Measurements from ENCODE around the gene PSENEN.
"Not testable (repeated sequence)": the region's sequence is repeated elsewhere in the genome, so short reads cannot be mapped to it uniquely, and the experiment has no call there.

PSENEN gene

DNA sequence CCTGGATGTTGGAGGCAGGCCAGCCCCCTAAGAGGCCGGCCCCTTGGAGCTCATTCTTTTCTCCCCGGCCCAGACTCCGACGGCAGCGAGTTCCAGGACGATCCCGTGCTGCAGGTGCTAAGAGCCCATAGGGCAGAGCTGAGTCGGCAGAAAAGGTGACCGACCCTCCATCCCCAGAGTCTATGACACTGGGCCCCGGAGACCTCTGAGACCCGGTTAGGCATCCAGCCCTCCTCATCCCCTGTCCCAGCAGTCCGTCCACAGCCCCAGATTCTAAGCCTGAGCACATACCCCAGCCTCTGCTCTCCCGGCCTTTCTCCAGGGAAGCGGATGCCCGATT is 22.6 kb downstream of the PSENEN start:
- DNase-seq (ENCODE audit: low read depth in 2 of 3, low spot score in 2 of 3), result no peak

DNA sequence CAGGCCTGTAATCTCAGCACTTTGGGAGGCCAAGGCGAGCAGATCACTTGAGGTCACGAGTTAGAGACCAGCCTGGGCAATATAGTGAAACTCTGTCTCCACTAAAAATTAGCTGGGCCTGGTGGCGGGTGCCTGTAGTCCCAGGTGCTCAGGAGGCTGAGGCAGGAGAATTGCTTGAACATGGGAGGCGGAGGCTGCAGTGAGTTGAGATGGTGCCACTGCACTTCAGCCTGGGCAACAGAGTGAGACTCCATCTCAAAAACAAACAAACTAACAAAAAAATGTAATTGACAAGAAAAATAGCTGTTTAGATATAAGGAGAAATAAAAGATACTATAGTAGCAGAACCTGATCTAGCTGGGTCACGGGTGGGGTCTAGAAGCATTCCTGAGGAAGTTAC is 26.9 kb downstream of the PSENEN start:
- DNase-seq (ENCODE audit: low read depth in 2 of 3, low spot score in 2 of 3), result not testable (repeated sequence)

DNA sequence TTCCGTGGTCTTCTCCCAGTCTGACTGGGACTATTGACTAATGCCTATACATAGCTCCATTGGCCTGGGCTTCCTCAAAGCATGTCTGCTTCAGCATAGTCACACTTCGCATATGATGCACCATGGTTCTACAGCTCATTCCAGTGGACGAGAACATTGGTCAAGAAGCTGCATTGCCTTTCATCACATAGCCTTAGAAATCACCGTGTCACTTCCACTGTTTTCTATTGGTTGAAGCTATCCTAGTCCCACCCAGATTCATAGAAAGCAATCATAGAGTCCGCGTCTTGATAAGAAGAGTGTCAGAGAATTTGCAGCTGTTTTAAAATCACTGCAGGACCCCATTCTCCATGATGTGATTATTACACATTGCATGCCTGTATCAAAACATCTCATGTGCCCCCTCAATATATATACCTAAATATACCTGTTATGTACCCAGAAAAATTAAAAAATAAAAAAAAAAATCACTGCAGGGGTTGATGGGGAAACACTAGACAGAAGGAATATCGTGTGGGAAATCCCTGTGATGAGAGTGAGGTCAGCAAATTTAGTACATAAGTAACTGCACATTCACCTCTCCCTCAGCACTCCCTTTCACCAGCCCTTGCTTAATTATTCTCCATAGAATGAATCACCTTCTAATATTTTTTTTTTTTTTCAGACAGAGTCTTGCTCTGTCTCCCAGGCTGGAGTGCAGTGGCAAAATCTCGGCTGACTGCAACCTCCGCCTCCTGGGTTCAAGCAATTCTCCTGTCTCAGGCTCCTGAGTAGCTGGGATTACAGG is 27.8 kb downstream of the PSENEN start:
- DNase-seq (ENCODE audit: low read depth in 2 of 3, low spot score in 2 of 3), result no peak

DNA sequence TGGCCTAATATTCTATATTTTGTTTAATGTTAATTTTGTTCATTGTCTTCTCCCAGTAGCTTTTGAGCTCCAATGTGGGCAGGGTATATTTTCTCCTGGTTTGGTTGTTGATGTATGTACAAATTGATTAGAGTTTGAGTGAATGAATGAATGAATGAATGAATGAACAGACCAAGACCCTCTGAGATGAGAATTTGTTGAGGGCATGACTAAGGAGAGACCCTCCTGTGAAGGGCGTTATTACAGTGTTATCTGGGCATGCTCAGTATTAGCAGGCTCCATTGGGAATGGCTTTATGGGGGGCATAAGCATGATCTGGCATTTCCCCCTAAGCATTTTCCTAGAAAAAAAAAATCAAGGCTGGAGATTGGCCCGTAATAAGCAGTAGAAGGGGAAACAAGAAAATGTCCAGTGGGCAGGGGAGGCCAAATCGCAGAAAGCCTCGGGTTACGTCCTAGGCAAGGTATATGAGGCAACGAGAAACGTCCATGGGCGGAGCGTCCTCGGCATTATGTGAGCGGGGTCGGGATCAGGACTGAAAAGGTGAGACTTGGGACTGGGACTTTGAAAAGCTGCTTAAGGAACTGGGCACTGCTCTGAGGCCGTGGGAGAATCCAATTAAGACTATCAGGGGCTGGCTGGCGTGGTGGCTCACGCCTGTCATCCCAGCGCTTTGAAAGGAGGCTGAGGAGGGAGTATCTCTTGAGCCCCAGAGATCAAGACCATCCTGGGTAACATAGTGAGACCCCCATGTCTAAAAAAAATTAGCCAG is 29.0 kb downstream of the PSENEN start:
- DNase-seq (ENCODE audit: low read depth in 2 of 3, low spot score in 2 of 3), result no peak

DNA sequence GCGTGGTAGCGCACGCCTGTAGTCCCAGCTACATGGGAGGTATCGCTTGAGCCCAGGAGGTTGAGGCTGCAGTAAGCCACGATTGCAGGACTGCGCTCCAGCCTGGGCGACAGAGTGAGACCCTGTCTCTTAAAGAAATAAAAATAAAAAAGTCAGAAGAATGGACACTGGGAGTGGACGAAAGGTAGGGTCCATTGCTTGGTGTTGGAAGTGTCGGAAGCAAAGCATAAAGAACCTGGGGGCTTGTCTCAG is 29.5 kb downstream of the PSENEN start:
- no peak for DNase-seq (ENCODE audit: low read depth in 2 of 3, low spot score in 2 of 3)

DNA sequence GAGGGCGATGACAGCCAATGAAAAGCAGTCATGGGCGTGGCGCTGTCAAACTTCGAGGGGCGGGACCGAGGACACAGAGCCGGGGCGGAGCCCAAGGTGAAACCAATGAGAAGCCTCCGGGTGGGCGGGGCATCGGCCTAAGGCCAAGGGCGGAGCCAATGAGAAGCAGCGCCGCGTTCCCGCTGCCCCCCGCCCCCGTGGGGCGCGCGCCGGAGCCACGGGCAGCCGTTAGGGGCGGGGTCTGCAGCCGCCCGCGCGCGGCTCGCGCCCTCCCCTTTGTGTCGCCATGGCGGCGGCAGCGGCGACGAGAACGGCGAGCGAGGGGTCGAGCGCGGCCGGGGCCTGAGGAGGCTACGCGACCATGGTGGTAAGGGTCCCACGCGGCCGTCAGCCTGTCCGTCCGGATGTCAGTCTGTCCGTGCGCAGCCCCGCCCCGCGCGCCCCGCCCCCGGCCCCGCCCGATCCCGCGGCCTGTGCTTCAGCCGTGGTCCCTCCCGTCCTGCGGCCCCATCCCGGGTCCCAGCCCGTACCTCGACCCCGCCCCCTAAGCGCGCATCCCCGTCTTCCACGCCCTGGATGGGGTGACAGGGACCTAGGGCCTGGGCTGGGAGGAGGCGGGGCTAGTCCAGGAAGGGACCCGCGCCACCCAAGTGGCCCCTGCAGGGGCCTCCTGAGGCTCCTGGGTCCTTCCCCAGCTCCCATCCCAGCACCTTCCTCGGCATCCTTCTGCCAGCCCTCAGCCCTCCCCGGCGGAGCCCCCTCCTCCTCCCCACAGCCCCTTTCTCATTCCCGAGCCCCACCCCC is 30.0 kb downstream of the PSENEN start, which contains the start of gene ARHGAP33:
TSS of gene ARHGAP33 (plus strand) at position 267 of the 804 bp plus-strand sequence. CDS start at position 362, 95 bp downstream.
- peak; percentile 94 to 97 (median 94) for DNase-seq (ENCODE audit: low read depth in 2 of 3, low spot score in 2 of 3)

DNA sequence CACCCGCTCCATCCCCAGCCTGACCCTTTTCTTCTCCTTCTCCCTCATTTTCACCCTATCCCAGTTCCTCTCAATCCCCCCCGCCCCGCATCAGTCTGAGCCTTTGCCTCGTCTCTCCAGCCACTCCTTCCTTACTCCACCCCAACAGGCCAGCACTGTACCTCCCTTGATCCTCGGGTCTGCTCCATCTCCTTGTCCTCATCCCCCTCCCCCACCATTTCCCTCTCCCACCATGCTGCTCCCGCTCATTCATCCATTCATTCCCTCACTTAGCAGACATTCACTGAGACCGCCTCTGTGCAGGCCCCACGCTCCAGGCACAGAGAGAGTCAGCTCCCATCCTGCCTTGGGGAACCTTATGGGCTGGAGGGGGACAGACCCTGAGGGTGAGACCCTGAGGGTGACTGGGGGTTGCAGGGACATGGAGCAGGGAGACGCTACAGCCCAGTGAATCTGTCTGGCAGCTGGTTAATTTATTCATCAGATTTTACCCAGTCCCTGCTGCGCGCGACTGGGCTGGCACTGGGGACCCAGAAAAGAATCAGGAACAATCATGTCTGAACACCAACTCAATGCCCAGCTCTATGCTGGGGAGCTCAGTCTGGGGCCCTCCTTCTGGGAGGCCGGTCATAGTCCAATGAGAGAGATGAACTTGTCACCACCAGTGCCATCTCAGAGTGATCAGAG is 30.8 kb downstream of the PSENEN start:
- no peak for DNase-seq (ENCODE audit: low read depth in 2 of 3, low spot score in 2 of 3)

DNA sequence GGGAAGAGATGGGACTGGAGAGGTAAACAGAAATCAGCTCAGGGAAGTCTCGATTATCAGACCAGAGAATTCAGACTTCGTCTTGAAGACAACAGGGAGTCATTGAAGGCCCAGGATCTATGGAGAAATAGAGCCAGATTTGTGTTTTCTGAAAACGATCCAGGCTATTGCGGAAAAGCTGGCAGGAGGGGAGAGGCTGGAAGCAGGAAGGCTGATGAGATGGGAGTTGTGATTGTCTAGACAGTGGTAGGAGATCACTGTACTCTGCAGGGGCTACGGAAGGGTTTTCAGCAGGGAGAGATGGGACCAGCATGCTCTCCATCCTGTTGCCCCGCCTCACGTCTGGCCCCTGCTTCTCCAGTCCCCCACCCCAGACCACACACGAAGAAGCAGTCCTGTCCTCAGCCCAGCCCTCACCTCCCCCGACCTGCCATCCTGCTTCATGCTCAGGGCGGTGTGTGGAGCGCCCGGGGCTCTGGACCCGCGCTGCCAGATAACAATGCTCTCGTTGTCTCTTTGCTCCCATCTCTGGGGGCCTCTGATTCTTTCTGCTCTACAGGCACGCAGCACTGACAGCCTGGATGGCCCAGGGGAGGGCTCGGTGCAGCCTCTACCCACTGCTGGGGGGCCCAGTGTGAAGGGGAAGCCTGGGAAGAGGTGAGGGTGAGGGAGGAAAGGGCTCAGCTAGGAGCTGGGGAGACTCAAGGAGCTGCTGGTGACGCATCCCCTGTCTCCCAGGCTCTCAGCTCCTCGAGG is 31.8 kb downstream of the PSENEN start:
- no peak for DNase-seq (ENCODE audit: low read depth in 2 of 3, low spot score in 2 of 3)

DNA sequence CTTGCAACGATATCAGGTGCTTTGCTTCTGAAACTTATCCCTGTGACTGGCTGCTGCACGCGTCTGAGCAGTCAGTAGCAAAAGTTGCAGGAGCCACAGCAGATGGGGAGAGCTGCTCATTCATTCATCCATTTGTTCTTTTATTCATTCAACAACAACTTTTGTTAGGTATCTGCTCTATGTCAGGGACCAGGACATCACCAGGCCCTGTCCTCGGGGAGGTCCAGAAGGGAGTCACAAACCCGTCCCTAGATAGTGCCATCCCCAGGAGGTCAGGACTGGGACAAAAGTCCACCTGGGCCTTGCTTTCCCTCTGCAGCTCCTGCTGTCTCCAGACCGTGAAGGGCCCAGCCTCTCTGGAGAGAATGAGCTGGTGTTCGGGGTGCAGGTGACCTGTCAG is 32.5 kb downstream of the PSENEN start:
- DNase-seq (ENCODE audit: low read depth in 2 of 3, low spot score in 2 of 3), result no peak

DNA sequence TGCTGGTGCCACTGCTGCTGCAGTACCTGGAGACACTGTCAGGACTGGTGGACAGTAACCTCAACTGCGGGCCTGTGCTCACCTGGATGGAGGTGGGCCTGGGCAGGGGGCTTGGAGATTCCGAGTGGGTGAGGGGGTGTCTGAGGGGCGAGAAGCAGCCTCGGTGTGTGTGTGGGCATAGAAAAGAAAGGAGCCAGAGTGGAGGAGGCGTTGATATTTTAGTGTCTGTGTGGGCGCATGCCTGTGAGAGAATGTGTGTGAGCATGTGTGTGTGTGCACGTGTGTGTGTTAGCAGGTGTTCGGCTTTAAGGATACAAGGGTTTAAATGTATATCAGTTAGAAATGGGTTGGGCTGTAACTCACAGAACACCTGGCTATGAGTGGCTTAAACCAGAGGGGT is 33.6 kb downstream of the PSENEN start:
- no peak for DNase-seq (ENCODE audit: low read depth in 2 of 3, low spot score in 2 of 3)

DNA sequence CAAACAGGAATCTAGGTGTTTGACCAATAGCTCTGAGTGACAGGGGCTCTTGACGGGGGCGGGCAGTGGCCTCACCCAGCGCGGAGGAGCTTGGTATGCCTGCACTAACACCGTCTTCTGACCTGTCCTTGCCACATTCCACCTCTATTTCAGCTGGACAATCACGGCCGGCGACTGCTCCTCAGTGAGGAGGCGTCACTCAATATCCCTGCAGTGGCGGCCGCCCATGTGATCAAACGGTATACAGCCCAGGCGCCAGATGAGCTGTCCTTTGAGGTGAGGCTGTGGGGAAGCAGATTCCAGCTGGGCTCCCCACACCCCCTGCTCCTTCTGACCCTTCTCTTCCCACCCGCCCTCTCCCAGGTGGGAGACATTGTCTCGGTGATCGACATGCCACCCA is 34.6 kb downstream of the PSENEN start:
- no peak for DNase-seq (ENCODE audit: low read depth in 2 of 3, low spot score in 2 of 3)

DNA sequence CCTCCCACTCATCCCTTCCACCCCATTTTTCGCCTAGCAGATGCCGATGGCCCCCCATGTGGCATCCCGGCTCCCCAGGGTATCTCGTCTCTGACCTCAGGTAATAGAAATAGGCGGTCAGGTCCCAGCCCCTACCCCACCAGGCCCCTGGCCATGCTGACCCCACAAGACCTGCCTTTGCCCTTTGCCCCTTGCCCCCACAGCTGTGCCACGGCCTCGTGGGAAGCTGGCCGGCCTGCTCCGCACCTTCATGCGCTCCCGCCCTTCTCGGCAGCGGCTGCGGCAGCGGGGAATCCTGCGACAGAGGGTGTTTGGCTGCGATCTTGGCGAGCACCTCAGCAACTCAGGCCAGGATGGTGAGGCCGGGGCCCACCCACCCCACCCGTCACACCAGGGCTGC is 35.3 kb downstream of the PSENEN start:
- no peak for DNase-seq (ENCODE audit: low read depth in 2 of 3, low spot score in 2 of 3)

DNA sequence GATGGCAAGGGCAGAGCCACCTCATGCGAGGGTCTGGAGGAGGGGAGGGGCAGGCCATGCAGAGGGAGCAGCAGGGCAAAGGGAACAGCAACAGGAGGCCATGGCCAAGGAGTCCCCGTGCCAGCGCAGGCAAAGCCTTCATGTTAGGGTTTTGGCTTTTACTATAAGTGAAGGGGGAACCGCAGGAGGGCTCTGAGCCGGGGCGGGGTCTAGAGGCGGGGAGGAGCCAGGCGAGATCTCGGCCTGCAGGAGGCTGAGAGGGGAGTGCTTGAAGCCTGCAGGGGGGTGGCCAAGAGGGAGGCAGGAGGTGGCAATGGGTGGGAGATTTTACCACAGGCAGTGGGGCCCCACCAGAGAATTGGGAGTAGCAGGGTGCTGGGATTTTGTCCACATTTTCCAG is 36.2 kb downstream of the PSENEN start:
- no peak for DNase-seq (ENCODE audit: low read depth in 2 of 3, low spot score in 2 of 3)

DNA sequence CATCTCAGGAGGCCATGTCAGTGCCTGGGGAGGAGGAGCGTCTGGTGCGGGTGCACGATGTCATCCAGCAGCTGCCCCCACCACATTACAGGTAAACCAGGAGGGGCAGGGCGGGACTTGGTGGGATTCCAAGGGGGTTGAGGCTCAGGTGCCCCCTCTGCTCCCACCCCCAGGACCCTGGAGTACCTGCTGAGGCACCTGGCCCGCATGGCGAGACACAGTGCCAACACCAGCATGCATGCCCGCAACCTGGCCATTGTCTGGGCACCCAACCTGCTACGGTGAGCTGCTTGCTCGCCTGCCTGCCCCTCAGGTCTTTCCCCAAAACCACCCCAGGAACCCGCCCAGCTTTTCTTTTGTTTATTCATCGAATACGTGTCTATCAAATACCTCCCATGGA is 37.1 kb downstream of the PSENEN start:
- no peak for DNase-seq (ENCODE audit: low read depth in 2 of 3, low spot score in 2 of 3)

DNA sequence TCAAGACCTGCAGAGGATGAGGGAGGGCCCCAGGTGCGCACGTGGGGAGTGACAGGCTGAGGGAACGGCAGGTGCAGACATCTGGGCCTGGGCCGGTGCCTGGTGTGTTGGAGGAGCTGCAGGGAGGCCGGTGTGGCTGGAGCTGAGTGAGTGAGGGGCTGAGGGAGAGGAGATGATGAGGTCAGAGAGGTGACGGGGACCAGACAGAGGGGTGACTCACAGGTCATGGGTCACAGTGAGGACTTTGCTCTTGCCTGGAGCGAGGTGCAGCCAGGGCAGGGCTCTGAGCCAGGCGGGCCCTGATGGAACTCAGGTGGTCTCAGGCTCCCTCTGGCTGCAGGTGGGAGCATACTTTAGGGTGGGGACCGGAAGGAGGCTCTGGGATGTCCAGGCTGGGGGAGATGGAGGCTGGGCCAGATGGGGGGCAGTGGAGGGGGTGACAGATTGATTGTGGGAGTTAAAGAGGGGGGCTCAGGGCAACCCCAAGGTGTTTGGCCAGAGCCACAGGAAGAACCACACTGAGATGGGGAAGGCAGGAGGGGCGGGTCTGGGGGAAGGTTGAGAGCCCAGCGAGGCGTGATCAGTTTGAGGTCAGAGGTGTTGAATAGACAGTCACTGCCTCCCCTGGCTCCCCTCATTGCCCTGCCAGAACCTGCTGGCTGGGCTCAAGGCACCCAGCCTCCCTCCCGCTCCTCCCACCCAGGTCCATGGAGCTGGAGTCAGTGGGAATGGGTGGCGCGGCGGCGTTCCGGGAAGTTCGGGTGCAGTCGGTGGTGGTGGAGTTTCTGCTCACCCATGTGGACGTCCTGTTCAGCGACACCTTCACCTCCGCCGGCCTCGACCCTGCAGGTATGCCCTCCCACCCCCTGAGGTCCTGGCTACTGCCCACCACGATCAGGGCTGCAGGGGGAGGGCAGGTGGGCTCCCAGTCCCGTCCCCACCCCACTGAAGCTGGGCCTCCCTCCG is 38.3 kb downstream of the PSENEN start:
- DNase-seq (ENCODE audit: low read depth in 2 of 3, low spot score in 2 of 3), result no peak

DNA sequence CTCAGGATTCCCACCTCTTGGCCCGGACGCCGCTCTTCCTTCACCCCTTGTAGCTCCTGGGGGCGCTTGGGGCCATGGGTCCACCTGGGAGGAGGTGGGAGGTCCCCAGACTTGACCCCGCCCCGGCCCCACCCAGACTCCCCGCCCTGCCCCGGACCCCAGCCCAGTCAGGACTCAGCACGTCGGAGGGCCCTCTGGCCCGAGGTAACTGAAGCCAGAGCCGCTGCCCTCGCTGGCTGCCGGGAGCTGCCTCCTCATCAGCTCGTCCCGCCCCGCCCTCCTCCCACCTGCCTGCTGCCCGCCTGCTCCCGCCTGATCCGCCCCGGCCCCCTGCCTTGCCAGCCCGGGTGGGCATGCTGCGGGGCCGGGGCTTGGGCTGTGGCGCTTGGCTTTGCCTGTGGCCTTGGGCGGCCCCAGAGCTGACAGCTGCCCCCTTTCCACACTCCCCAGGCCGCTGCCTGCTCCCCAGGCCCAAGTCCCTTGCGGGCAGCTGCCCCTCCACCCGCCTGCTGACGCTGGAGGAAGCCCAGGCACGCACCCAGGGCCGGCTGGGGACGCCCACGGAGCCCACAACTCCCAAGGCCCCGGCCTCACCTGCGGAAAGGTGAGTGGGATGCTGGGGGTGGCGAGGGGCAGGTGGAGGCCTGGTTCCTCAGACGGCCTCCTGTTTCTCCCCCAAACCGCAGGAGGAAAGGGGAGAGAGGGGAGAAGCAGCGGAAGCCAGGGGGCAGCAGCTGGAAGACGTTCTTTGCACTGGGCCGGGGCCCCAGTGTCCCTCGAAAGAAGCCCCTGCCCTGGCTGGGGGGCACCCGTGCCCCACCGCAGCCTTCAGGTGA is 39.3 kb downstream of the PSENEN start:
- no peak for DNase-seq (ENCODE audit: low read depth in 2 of 3, low spot score in 2 of 3)

DNA sequence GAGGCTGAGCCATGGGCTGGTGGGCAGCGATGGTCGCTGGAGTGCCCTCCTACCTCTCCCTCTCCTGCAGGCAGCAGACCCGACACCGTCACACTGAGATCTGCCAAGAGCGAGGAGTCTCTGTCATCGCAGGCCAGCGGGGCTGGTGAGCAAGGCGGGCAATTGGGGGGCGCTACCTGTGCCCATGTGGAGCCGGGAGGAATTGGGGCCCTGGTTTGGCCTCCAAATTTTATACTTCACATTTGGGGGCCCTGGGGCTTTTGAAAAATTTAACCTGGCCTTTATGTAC is 39.8 kb downstream of the PSENEN start:
- no peak for DNase-seq (ENCODE audit: low read depth in 2 of 3, low spot score in 2 of 3)

DNA sequence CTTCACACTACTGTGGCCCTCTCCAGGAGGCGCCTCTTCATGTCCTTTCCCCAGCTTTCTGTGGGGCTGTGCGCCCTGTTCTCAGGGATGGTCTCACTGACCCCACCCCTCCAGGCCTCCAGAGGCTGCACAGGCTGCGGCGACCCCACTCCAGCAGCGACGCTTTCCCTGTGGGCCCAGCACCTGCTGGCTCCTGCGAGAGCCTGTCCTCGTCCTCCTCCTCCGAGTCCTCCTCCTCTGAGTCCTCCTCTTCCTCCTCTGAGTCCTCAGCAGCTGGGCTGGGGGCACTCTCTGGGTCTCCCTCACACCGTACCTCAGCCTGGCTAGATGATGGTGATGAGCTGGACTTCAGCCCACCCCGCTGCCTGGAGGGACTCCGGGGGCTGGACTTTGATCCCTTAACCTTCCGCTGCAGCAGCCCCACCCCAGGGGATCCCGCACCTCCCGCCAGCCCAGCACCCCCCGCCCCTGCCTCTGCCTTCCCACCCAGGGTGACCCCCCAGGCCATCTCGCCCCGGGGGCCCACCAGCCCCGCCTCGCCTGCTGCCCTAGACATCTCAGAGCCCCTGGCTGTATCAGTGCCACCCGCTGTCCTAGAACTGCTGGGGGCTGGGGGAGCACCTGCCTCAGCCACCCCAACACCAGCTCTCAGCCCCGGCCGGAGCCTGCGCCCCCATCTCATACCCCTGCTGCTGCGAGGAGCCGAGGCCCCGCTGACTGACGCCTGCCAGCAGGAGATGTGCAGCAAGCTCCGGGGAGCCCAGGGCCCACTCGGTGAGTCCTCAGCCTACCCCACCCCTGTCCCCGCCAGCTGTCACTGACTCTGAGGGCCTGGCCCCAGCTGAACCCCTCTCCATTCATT is 41.1 kb downstream of the PSENEN start:
- no peak for DNase-seq (ENCODE audit: low read depth in 2 of 3, low spot score in 2 of 3)

Measured in activated CD8-positive, alpha-beta memory T cell treated with anti-CD3 and anti-CD28 coated beads for 48 hours (primary cell).